ENCODE measurements around the gene CD1B.

The CD1B gene

GRCh38 chr1:158334526-158335212, 3.3 kb upstream of the CD1B start:
- H3K27ac Mint-ChIP-seq: no peak overlapping the region
- peaks cover 10% of the 10 kb centered on the region for H3K27me3 Mint-ChIP-seq
- peaks cover 10% of the 10 kb centered on the region for H3K4me1 Mint-ChIP-seq (ENCODE audit: low read depth)
- H3K9me3 Mint-ChIP-seq (ENCODE audit: low read depth): no peaks in the 10 kb centered on the region
- no peak overlapping the region for H3K4me3 Mint-ChIP-seq
- no peaks in the 10 kb centered on the region for H3K36me3 Mint-ChIP-seq

- no peak overlapping the region for H3K27ac Mint-ChIP-seq
- no peaks in the 10 kb centered on the region for H3K36me3 Mint-ChIP-seq
These were observed 2.2 kb upstream of the CD1B start for GRCh38 chr1:158333405-158334155.

GRCh38 chr1:158331106-158331425, 265 bp downstream of the CD1B start:
- Mint-ChIP-seq H3K4me3 (no peak overlapping the region), H3K4me1 (ENCODE audit: low read depth) (peaks cover 9% of the 10 kb centered on the region), H3K27ac (no peak overlapping the region), H3K27me3 (peaks cover 11% of the 10 kb centered on the region), H3K36me3 (no peaks in the 10 kb centered on the region), H3K9me3 (ENCODE audit: low read depth) (no peaks in the 10 kb centered on the region)

More at GRCh38 chr1:158333405-158334155, 2.2 kb upstream of the CD1B start:
- H3K4me3 Mint-ChIP-seq: no peak overlapping the region
- no peaks in the 10 kb centered on the region for H3K9me3 Mint-ChIP-seq (ENCODE audit: low read depth)
- peaks cover 13% of the 10 kb centered on the region for H3K27me3 Mint-ChIP-seq
- H3K4me1 Mint-ChIP-seq (ENCODE audit: low read depth): peaks cover 10% of the 10 kb centered on the region

- Mint-ChIP-seq H3K4me1 (ENCODE audit: low read depth) (peaks cover 8% of the 10 kb centered on the region), H3K4me3 (no peak overlapping the region), H3K9me3 (ENCODE audit: low read depth) (no peaks in the 10 kb centered on the region), H3K27me3 (peaks cover 11% of the 10 kb centered on the region), H3K27ac (no peak overlapping the region), H3K36me3 (no peaks in the 10 kb centered on the region)
These were observed 783 bp downstream of the CD1B start for GRCh38 chr1:158330391-158331105.

GRCh38 chr1:158329733-158330132, 1.6 kb downstream of the CD1B start:
- Mint-ChIP-seq H3K9me3 (ENCODE audit: low read depth) (no peaks in the 10 kb centered on the region), H3K36me3 (no peaks in the 10 kb centered on the region), H3K27ac (no peak overlapping the region), H3K4me3 (no peak overlapping the region), H3K4me1 (ENCODE audit: low read depth) (peaks cover 8% of the 10 kb centered on the region), H3K27me3 (peaks cover 11% of the 10 kb centered on the region)

GRCh38 chr1:158329300-158329699, 2.0 kb downstream of the CD1B start:
- peaks cover 11% of the 10 kb centered on the region for H3K27me3 Mint-ChIP-seq
- no peaks in the 10 kb centered on the region for H3K9me3 Mint-ChIP-seq (ENCODE audit: low read depth)
- no peak overlapping the region for H3K27ac Mint-ChIP-seq
- no peaks in the 10 kb centered on the region for H3K36me3 Mint-ChIP-seq
- peaks cover 4% of the 10 kb centered on the region for H3K4me1 Mint-ChIP-seq (ENCODE audit: low read depth)
- H3K4me3 Mint-ChIP-seq: no peak overlapping the region

GRCh38 chr1:158328426-158328825, 2.9 kb downstream of the CD1B start:
- Mint-ChIP-seq H3K27me3 (peaks cover 9% of the 10 kb centered on the region), H3K4me3 (no peak overlapping the region), H3K27ac (no peak overlapping the region), H3K4me1 (ENCODE audit: low read depth) (peaks cover 2% of the 10 kb centered on the region), H3K36me3 (no peaks in the 10 kb centered on the region), H3K9me3 (ENCODE audit: low read depth) (no peaks in the 10 kb centered on the region)

GRCh38 chr1:158327481-158327880, 3.9 kb downstream of the CD1B start:
- no peak overlapping the region for H3K4me3 Mint-ChIP-seq

GRCh38 chr1:158324395-158324794, 6.9 kb downstream of the CD1B start:
- Mint-ChIP-seq H3K36me3 (no peaks in the 10 kb centered on the region), H3K4me3 (no peak overlapping the region), H3K27ac (no peak overlapping the region), H3K27me3 (peaks cover 4% of the 10 kb centered on the region), H3K4me1 (ENCODE audit: low read depth) (no peaks in the 10 kb centered on the region), H3K9me3 (ENCODE audit: low read depth) (no peaks in the 10 kb centered on the region)

More at GRCh38 chr1:158327481-158327880, 3.9 kb downstream of the CD1B start:
- Mint-ChIP-seq H3K9me3 (ENCODE audit: low read depth) (no peaks in the 10 kb centered on the region), H3K27ac (no peak overlapping the region), H3K36me3 (no peaks in the 10 kb centered on the region), H3K4me1 (ENCODE audit: low read depth) (no peaks in the 10 kb centered on the region), H3K27me3 (peaks cover 4% of the 10 kb centered on the region)

GRCh38 chr1:158323866-158324265, 7.5 kb downstream of the CD1B start:
- H3K27me3 Mint-ChIP-seq: peaks cover 1% of the 10 kb centered on the region
- H3K4me1 Mint-ChIP-seq (ENCODE audit: low read depth): no peaks in the 10 kb centered on the region
- H3K9me3 Mint-ChIP-seq (ENCODE audit: low read depth): no peaks in the 10 kb centered on the region
- no peak overlapping the region for H3K27ac Mint-ChIP-seq
- H3K4me3 Mint-ChIP-seq: no peak overlapping the region
- no peaks in the 10 kb centered on the region for H3K36me3 Mint-ChIP-seq

GRCh38 chr1:158311066-158311465, 20.3 kb downstream of the CD1B start:
- no peaks in the 10 kb centered on the region for H3K4me1 Mint-ChIP-seq (ENCODE audit: low read depth)
- peaks cover 6% of the 10 kb centered on the region for H3K9me3 Mint-ChIP-seq (ENCODE audit: low read depth)
- H3K27me3 Mint-ChIP-seq: no peaks in the 10 kb centered on the region
- H3K4me3 Mint-ChIP-seq: no peak overlapping the region
- no peaks in the 10 kb centered on the region for H3K36me3 Mint-ChIP-seq
- H3K27ac Mint-ChIP-seq: no peak overlapping the region

- H3K4me3 Mint-ChIP-seq: no peak overlapping the region
- peaks cover 6% of the 10 kb centered on the region for H3K9me3 Mint-ChIP-seq (ENCODE audit: low read depth)
- H3K27me3 Mint-ChIP-seq: no peaks in the 10 kb centered on the region
- H3K4me1 Mint-ChIP-seq (ENCODE audit: low read depth): no peaks in the 10 kb centered on the region
- H3K27ac Mint-ChIP-seq: no peak overlapping the region
- H3K36me3 Mint-ChIP-seq: no peaks in the 10 kb centered on the region
These were observed 20.7 kb downstream of the CD1B start for GRCh38 chr1:158310623-158311022.

GRCh38 chr1:158295791-158296190, 35.5 kb downstream of the CD1B start:
- Mint-ChIP-seq H3K27ac (no peak overlapping the region), H3K27me3 (peaks cover 7% of the 10 kb centered on the region), H3K36me3 (peaks cover 8% of the 10 kb centered on the region), H3K4me3 (no peak overlapping the region), H3K4me1 (ENCODE audit: low read depth) (no peaks in the 10 kb centered on the region), H3K9me3 (ENCODE audit: low read depth) (peaks cover 21% of the 10 kb centered on the region)

GRCh38 chr1:158290321-158290844, 40.9 kb downstream of the CD1B start:
- Mint-ChIP-seq H3K4me3 (no peak overlapping the region), H3K27ac (no peak overlapping the region), H3K4me1 (ENCODE audit: low read depth) (peaks cover 10% of the 10 kb centered on the region), H3K9me3 (ENCODE audit: low read depth) (no peaks in the 10 kb centered on the region), H3K36me3 (no peaks in the 10 kb centered on the region), H3K27me3 (peaks cover 13% of the 10 kb centered on the region)

GRCh38 chr1:158289811-158290210, 41.5 kb downstream of the CD1B start, which contains the start of gene CD1C:
Gene CD1C (plus strand): TSS chr1:158289923. CDS start chr1:158290065, 142 bp downstream.
- Mint-ChIP-seq H3K27me3 (peaks cover 15% of the 10 kb centered on the region), H3K9me3 (ENCODE audit: low read depth) (no peaks in the 10 kb centered on the region), H3K4me3 (no peak within 1 kb of the TSS), H3K27ac (no peak within 1 kb of the TSS), H3K36me3 (no peaks in the 10 kb centered on the region), H3K4me1 (ENCODE audit: low read depth) (peaks cover 12% of the 10 kb centered on the region)
